ENCODE data around the gene APOM. TPM values are rescaled to one million over a fixed set of nuclear protein-coding genes. Genes with fewer than 3 reads are reported as not detected.

APOM gene
- total RNA-seq, 1 experiment from 2014 or later: 5.0 TPM

GRCh38 chr6:31617010-31617409 lies 38.7 kb upstream of the APOM start:
- Mint-ChIP-seq H3K27ac (ENCODE audit: low read depth, unreplicated experiment) (no peak overlapping the region), H3K4me3 (ENCODE audit: unreplicated experiment) (no peak overlapping the region), H3K4me1 (ENCODE audit: insufficient read depth, unreplicated experiment) (peaks cover 7% of the 10 kb centered on the region), H3K36me3 (ENCODE audit: insufficient read depth, unreplicated experiment) (peaks cover 7% of the 10 kb centered on the region), H3K9me3 (ENCODE audit: unreplicated experiment) (no peaks in the 10 kb centered on the region), H3K27me3 (ENCODE audit: insufficient read depth, unreplicated experiment) (no peaks in the 10 kb centered on the region)
- TF ChIP-seq CTCF (IDR thresholded peaks at IDR 0.05; ENCODE audit: unreplicated experiment): no peak
- POLR2A ChIA-PET: no interaction called here
- CTCF ChIA-PET: interaction anchor here (0.5 to 1.0 kb wide), 4 partner anchors 15 to 895 kb away, joined by 3 to 5 read pairs (median 3); no protein-coding TSS in a partner anchor
- intact Hi-C loops (cut with micrococcal nuclease): no loop called here
- DNase-seq (ENCODE audit: unreplicated experiment): no peak
- BruUV-seq (replicated peaks): no TSS peak

- TSS peak; percentile 95 for BruUV-seq (replicated peaks)
- Mint-ChIP-seq H3K4me1 (ENCODE audit: insufficient read depth, unreplicated experiment) (peaks cover 17% of the 10 kb centered on the region), H3K27me3 (ENCODE audit: insufficient read depth, unreplicated experiment) (no peaks in the 10 kb centered on the region), H3K4me3 (ENCODE audit: unreplicated experiment) (peak overlapping the region; percentile 76), H3K9me3 (ENCODE audit: unreplicated experiment) (no peaks in the 10 kb centered on the region), H3K27ac (ENCODE audit: low read depth, unreplicated experiment) (peak overlapping the region; percentile 89), H3K36me3 (ENCODE audit: insufficient read depth, unreplicated experiment) (peaks cover 37% of the 10 kb centered on the region)
- TF ChIP-seq CTCF (IDR thresholded peaks at IDR 0.05; ENCODE audit: unreplicated experiment): no peak
- POLR2A ChIA-PET: interaction anchor here (0.7 to 8.0 kb wide), 6 partner anchors 19 to 123 kb away, joined by 3 to 117 read pairs (median 37); partner anchors contain the start of genes ATP6V1G2, BAG6, CSNK2B and DDX39B
- peak; percentile 99 for DNase-seq (ENCODE audit: unreplicated experiment)
- intact Hi-C loops (cut with micrococcal nuclease): loop anchor here (1.0 to 5.0 kb wide), 2 partner anchors 42 to 78 kb away; partner anchors contain the start of genes C6orf47, DDX39B and GPANK1
- CTCF ChIA-PET: interaction anchor here (0.6 to 0.9 kb wide), 2 partner anchors 13 to 23 kb away, joined by 3 to 4 read pairs; no protein-coding TSS in a partner anchor
Observed at GRCh38 chr6:31619805-31620585, 35.7 kb upstream of the APOM start.

GRCh38 chr6:31620586-31621319 lies 34.9 kb upstream of the APOM start, which contains the start of gene PRRC2A:
PRRC2A (plus strand) TSS chr6:31620715; CDS start chr6:31622790, 2,075 bp downstream.
- no peak for TF ChIP-seq CTCF (IDR thresholded peaks at IDR 0.05; ENCODE audit: unreplicated experiment)
- Mint-ChIP-seq H3K4me1 (ENCODE audit: insufficient read depth, unreplicated experiment) (peaks cover 17% of the 10 kb centered on the region), H3K36me3 (ENCODE audit: insufficient read depth, unreplicated experiment) (peaks cover 45% of the 10 kb centered on the region), H3K27me3 (ENCODE audit: insufficient read depth, unreplicated experiment) (no peaks in the 10 kb centered on the region), H3K27ac (ENCODE audit: low read depth, unreplicated experiment) (peak within 1 kb of the TSS; percentile 89), H3K9me3 (ENCODE audit: unreplicated experiment) (no peaks in the 10 kb centered on the region), H3K4me3 (ENCODE audit: unreplicated experiment) (peak within 1 kb of the TSS; percentile 76)
- ChIA-PET CTCF (interaction anchor here (0.9 kb wide), 1 partner anchor 23 kb away, joined by 4 read pairs; no protein-coding TSS in a partner anchor), POLR2A (interaction anchor here (0.6 to 8.0 kb wide), 13 partner anchors 18 to 575 kb away, joined by 3 to 117 read pairs (median 4); partner anchors contain the start of genes ABHD16A, ATP6V1G2, BAG6 and C6orf47)
- intact Hi-C loops (cut with micrococcal nuclease): loop anchor here (1.0 to 5.0 kb wide), 2 partner anchors 42 to 78 kb away; partner anchors contain the start of genes C6orf47, DDX39B and GPANK1
- no TSS peak for BruUV-seq (replicated peaks)
- DNase-seq (ENCODE audit: unreplicated experiment): no peak
